GM06990 (cell line): ENCODE data around the gene AIM2.

Experiments used
- DNase-seq: peaks from one replicate; pipeline ENCODE4 v3.0.0-alpha.2; 2011; ENCODE audit not compliant: insufficient read length; ENCODE audit errors: extremely low read depth
- H3K27me3 ChIP-seq: replicated peaks from 2 replicates; pipeline ENCODE4 v1.6.0; 2011; ENCODE audit warnings: low read length; ENCODE audit not compliant: control insufficient read depth, insufficient read depth
- H3K36me3 ChIP-seq: 2 replicates; pipeline ENCODE4 v1.5.1; 2011; ENCODE audit warnings: low read length; ENCODE audit not compliant: control insufficient read depth, insufficient read depth
- H3K4me3 ChIP-seq: replicated peaks from 2 replicates; pipeline ENCODE4 v1.5.1; 2011; ENCODE audit warnings: low read depth, mild to moderate bottlenecking, control low read depth, low read length
- CTCF ChIP-seq: IDR thresholded peaks from 2 replicates; pipeline ENCODE4 v1.5.1; 2011; ENCODE audit warnings: low read length, control low read depth, mild to moderate bottlenecking, inconsistent platforms; ENCODE audit not compliant: insufficient read depth, poor library complexity, severe bottlenecking

Gene AIM2

GRCh38 chr1:159091180-159091560, 14.6 kb upstream of the AIM2 start:
- H3K27me3 ChIP-seq: no peaks in the 10 kb centered on the region; the same call in 1 of the 2 replicates
- TF ChIP-seq CTCF: no peak
- H3K36me3 ChIP-seq: no peaks in the 10 kb centered on the region
- H3K4me3 ChIP-seq: no peak overlapping the region
- DNase-seq: no peak

GRCh38 chr1:159090286-159091179, 14.0 kb upstream of the AIM2 start:
- no peak for DNase-seq
- Histone ChIP-seq H3K4me3 (no peak overlapping the region), H3K36me3 (no peaks in the 10 kb centered on the region), H3K27me3 (no peaks in the 10 kb centered on the region; the same call in 1 of the 2 replicates)
- TF ChIP-seq CTCF: no peak

- peak; percentile 75 for TF ChIP-seq CTCF
- H3K27me3 ChIP-seq: no peaks in the 10 kb centered on the region
- no peaks in the 10 kb centered on the region for H3K36me3 ChIP-seq
- H3K4me3 ChIP-seq: no peak overlapping the region
- DNase-seq: no peak
Observed at GRCh38 chr1:159089184-159089791, 12.7 kb upstream of the AIM2 start.

- no peak for DNase-seq
- H3K36me3 ChIP-seq: no peaks in the 10 kb centered on the region
- H3K27me3 ChIP-seq: no peaks in the 10 kb centered on the region
- H3K4me3 ChIP-seq: no peak overlapping the region
- no peak for TF ChIP-seq CTCF
Observed at GRCh38 chr1:159088546-159089183, 12.1 kb upstream of the AIM2 start.

GRCh38 chr1:159088050-159088449, 11.5 kb upstream of the AIM2 start:
- Histone ChIP-seq H3K27me3 (no peaks in the 10 kb centered on the region), H3K36me3 (no peaks in the 10 kb centered on the region), H3K4me3 (no peak overlapping the region)
- TF ChIP-seq CTCF: no peak
- DNase-seq: no peak
